K562 (cell line): ENCODE measurements around the gene DVL3. TPM values are rescaled to one million over a fixed set of nuclear protein-coding genes. Genes with fewer than 3 reads are reported as not detected.

Experiments used
- HMGN3 ChIP-seq: IDR thresholded peaks from 2 replicates; pipeline ENCODE4 v1.6.1; 2011; ENCODE audit warnings: borderline replicate concordance, low read depth, mild to moderate bottlenecking, mixed read lengths, low read length; ENCODE audit not compliant: insufficient read length; ENCODE audit errors: extremely low read depth
- KHSRP ChIP-seq: fragments of 450-650 bp; IDR thresholded peaks from 2 replicates; pipeline ENCODE4 v1.6.1; 2017
- MAFG ChIP-seq: fragments of 450-650 bp; conservative IDR thresholded peaks from 2 replicates; pipeline ENCODE4 v1.6.1; 2016; ENCODE audit warnings: missing genetic modification characterization, missing compliant biosample characterization
- MAFK ChIP-seq: IDR thresholded peaks from 2 replicates; pipeline ENCODE4 v1.6.1; 2011; ENCODE audit warnings: low read length, improper control_type of control experiment
- MED1 ChIP-seq: sonication (generic); formaldehyde crosslinking; IDR thresholded peaks from 2 replicates; pipeline ENCODE4 v1.8.1; 2023; ENCODE audit warnings: missing genetic modification reagents, borderline replicate concordance
- MEF2D ChIP-seq: conservative IDR thresholded peaks from 2 replicates; pipeline ENCODE4 v1.6.1; 2016; ENCODE audit warnings: low read depth, missing genetic modification characterization, missing compliant biosample characterization
- NONO ChIP-seq, 2 experiments: fragments of 200-400 bp in 1 of 2; fragments of 450-650 bp in 1 of 2; formaldehyde crosslinking in 1 of 2; IDR thresholded peaks; 2 replicates each; pipeline ENCODE4 v1.6.1; 2017; ENCODE audit warnings: low read depth in 2 of 2, mild to moderate bottlenecking in 2 of 2, moderate library complexity in 2 of 2, low read length in 1 of 2
- NR4A1 ChIP-seq, 2 experiments: fragments of 250-450 bp in 1 of 2; fragments of 450-650 bp in 1 of 2; sonication (Bioruptor Pico) in 1 of 2; IDR thresholded peaks; 2 replicates each; pipeline versions ENCODE4 v1.4.0 to v1.6.1; 2016 to 2020; ENCODE audit warnings: mild to moderate bottlenecking in 2 of 2, missing compliant biosample characterization in 1 of 2, missing genetic modification characterization in 1 of 2, moderate library complexity in 1 of 2
- POLR2H ChIP-seq: IDR thresholded peaks from 2 replicates; pipeline ENCODE4 v1.6.1; 2016; ENCODE audit warnings: missing genetic modification characterization, low read depth, mild to moderate bottlenecking, control low read depth, missing compliant biosample characterization, moderate library complexity
- TBP ChIP-seq: optimal IDR thresholded peaks from 2 replicates; pipeline ENCODE3; 2011; ENCODE audit warnings: low read depth, low read length, improper control_type of control experiment
- THRAP3 ChIP-seq: fragments of 450-650 bp; IDR thresholded peaks from 2 replicates; pipeline ENCODE4 v1.6.1; 2016; ENCODE audit warnings: mild to moderate bottlenecking, inconsistent platforms, borderline replicate concordance
- ZNF121 ChIP-seq: sonication (generic); formaldehyde crosslinking; conservative IDR thresholded peaks from 2 replicates; pipeline ENCODE4 v1.8.0; 2022; ENCODE audit warnings: missing genetic modification reagents
- ZNF134 ChIP-seq: fragments of 250-450 bp; sonication (Bioruptor Pico); conservative IDR thresholded peaks from 2 replicates; pipeline ENCODE4 v1.4.0; 2020
- ZNF444 ChIP-seq: fragments of 250-450 bp; sonication (Bioruptor Pico); IDR thresholded peaks from 2 replicates; pipeline ENCODE4 v1.4.0; 2020; ENCODE audit warnings: mild to moderate bottlenecking, moderate library complexity
- ZSCAN32 ChIP-seq: fragments of 450-650 bp; formaldehyde crosslinking; IDR thresholded peaks from 2 replicates; pipeline ENCODE4 v1.4.0; 2020; ENCODE audit warnings: mild to moderate bottlenecking, moderate library complexity
- polyA plus RNA-seq, 8 experiments: library from polyadenylated mRNA; depleted of rRNA in 4 of 8; stranded (reverse) in 5 of 8; unstranded in 3 of 8; fragments of >200 nt; fragmentation: Nextera tagmentation in 2 of 8; fragmentation: Illumina TruSeq in 1 of 8; extraction: Ambion mirVana in 2 of 8; extraction: Trizol in 1 of 8; gene quantifications; 2 replicates each; pipeline versions ENCODE4 v1.2.1 to v1.2.3, GENCODE V29; 2011 to 2014; ENCODE audit warnings: inconsistent platforms in 1 of 8, missing spikeins in 1 of 8
- total RNA-seq, 7 experiments: library from RNA; depleted of rRNA in 6 of 7; stranded (reverse); fragments of >200 nt in 6 of 7; fragmentation: Illumina TruSeq in 2 of 7; extraction: Trizol in 2 of 7; gene quantifications; 2 replicates each; pipeline versions ENCODE4 v1.2.1 to v1.2.3, GENCODE V29; 2011 to 2021; ENCODE audit warnings: low replicate concordance in 1 of 7
- TF ChIP-seq, protein P1 (sequence below): fragments of 250-450 bp; sonication (Bioruptor Pico); IDR thresholded peaks from 2 replicates; pipeline ENCODE4 v1.5.0; 2022; ENCODE audit warnings: mild to moderate bottlenecking
- TF ChIP-seq, protein P2 (sequence below): sonication (generic); formaldehyde crosslinking; IDR thresholded peaks from 2 replicates; pipeline ENCODE4 v1.8.0; 2023; ENCODE audit warnings: missing genetic modification reagents, mild to moderate bottlenecking, borderline replicate concordance
- TF ChIP-seq, protein P3 (sequence below), 3 experiments: fragments of 200-800 bp in 1 of 3; fragments of 250-450 bp in 1 of 3; fragments of 450-650 bp in 1 of 3; sonication (Bioruptor Pico) in 1 of 3; sonication (Bioruptor generic) in 1 of 3; formaldehyde crosslinking in 1 of 3; IDR thresholded peaks; 2 replicates each; pipeline versions ENCODE4 v1.6.1 to v1.8.0; 2016 to 2022; ENCODE audit warnings: mild to moderate bottlenecking in 2 of 3, missing genetic modification characterization in 2 of 3, missing compliant biosample characterization in 1 of 3, moderate library complexity in 1 of 3

The DVL3 gene
- total and polyA plus RNA-seq, 9 of the 15 experiments (the other 6 are each of a cell fraction or from before 2014, with no cell fraction given): 3.1 to 57.9 (median 20.1) TPM

DNA sequence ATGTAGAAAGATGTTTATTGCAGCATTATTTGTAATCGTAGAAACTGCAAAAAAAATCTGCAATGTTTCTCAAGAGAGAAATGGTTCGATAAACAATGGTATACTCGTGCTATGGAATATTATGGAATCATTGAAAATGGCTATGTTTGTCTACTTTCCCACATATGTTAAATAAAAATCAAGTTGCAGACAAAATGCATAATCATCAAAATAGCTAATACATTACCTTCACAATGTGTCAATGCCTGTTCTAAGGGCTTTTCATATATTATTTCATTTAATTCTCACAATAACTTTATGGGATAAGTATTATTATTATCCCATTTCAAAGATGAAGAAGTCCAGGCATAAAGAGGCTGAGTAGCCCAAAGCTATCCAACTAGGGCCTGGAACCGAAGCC, 22.2 kb upstream of the DVL3 start (continued):
- TF ChIP-seq NR4A1 (CRISPR knock-in tag; IDR thresholded peaks at IDR 0.05): no peak
- no peak for TF ChIP-seq NR4A1 (tag; IDR thresholded peaks at IDR 0.05)
- TF ChIP-seq, protein P1, sequence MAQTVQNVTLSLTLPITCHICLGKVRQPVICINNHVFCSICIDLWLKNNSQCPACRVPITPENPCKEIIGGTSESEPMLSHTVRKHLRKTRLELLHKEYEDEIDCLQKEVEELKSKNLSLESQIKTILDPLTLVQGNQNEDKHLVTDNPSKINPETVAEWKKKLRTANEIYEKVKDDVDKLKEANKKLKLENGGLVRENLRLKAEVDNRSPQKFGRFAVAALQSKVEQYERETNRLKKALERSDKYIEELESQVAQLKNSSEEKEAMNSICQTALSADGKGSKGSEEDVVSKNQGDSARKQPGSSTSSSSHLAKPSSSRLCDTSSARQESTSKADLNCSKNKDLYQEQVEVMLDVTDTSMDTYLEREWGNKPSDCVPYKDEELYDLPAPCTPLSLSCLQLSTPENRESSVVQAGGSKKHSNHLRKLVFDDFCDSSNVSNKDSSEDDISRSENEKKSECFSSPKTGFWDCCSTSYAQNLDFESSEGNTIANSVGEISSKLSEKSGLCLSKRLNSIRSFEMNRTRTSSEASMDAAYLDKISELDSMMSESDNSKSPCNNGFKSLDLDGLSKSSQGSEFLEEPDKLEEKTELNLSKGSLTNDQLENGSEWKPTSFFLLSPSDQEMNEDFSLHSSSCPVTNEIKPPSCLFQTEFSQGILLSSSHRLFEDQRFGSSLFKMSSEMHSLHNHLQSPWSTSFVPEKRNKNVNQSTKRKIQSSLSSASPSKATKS (CRISPR knock-in tag): no peak
- TF ChIP-seq TBP: no peak
- TF ChIP-seq HMGN3: no peak
- no peak for TF ChIP-seq MED1
- no peak for TF ChIP-seq KHSRP
- TF ChIP-seq, protein P2, sequence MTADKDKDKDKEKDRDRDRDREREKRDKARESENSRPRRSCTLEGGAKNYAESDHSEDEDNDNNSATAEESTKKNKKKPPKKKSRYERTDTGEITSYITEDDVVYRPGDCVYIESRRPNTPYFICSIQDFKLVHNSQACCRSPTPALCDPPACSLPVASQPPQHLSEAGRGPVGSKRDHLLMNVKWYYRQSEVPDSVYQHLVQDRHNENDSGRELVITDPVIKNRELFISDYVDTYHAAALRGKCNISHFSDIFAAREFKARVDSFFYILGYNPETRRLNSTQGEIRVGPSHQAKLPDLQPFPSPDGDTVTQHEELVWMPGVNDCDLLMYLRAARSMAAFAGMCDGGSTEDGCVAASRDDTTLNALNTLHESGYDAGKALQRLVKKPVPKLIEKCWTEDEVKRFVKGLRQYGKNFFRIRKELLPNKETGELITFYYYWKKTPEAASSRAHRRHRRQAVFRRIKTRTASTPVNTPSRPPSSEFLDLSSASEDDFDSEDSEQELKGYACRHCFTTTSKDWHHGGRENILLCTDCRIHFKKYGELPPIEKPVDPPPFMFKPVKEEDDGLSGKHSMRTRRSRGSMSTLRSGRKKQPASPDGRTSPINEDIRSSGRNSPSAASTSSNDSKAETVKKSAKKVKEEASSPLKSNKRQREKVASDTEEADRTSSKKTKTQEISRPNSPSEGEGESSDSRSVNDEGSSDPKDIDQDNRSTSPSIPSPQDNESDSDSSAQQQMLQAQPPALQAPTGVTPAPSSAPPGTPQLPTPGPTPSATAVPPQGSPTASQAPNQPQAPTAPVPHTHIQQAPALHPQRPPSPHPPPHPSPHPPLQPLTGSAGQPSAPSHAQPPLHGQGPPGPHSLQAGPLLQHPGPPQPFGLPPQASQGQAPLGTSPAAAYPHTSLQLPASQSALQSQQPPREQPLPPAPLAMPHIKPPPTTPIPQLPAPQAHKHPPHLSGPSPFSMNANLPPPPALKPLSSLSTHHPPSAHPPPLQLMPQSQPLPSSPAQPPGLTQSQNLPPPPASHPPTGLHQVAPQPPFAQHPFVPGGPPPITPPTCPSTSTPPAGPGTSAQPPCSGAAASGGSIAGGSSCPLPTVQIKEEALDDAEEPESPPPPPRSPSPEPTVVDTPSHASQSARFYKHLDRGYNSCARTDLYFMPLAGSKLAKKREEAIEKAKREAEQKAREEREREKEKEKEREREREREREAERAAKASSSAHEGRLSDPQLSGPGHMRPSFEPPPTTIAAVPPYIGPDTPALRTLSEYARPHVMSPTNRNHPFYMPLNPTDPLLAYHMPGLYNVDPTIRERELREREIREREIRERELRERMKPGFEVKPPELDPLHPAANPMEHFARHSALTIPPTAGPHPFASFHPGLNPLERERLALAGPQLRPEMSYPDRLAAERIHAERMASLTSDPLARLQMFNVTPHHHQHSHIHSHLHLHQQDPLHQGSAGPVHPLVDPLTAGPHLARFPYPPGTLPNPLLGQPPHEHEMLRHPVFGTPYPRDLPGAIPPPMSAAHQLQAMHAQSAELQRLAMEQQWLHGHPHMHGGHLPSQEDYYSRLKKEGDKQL (CRISPR knock-in tag): no peak
- TF ChIP-seq MEF2D (tag): no peak
- no peak for TF ChIP-seq POLR2H (tag)
- no peak for TF ChIP-seq THRAP3
- TF ChIP-seq ZSCAN32 (CRISPR knock-in tag): no peak
- TF ChIP-seq MAFG (tag): peak; percentile 58
- TF ChIP-seq ZNF134 (CRISPR knock-in tag): no peak
- TF ChIP-seq NONO (IDR thresholded peaks at IDR 0.05; ENCODE audit: low read depth in 2 of 2, low read length in 1 of 2): no peak
- no peak for TF ChIP-seq ZNF121 (CRISPR knock-in tag)
- TF ChIP-seq ZNF444 (CRISPR knock-in tag): no peak
- TF ChIP-seq, protein P3, sequence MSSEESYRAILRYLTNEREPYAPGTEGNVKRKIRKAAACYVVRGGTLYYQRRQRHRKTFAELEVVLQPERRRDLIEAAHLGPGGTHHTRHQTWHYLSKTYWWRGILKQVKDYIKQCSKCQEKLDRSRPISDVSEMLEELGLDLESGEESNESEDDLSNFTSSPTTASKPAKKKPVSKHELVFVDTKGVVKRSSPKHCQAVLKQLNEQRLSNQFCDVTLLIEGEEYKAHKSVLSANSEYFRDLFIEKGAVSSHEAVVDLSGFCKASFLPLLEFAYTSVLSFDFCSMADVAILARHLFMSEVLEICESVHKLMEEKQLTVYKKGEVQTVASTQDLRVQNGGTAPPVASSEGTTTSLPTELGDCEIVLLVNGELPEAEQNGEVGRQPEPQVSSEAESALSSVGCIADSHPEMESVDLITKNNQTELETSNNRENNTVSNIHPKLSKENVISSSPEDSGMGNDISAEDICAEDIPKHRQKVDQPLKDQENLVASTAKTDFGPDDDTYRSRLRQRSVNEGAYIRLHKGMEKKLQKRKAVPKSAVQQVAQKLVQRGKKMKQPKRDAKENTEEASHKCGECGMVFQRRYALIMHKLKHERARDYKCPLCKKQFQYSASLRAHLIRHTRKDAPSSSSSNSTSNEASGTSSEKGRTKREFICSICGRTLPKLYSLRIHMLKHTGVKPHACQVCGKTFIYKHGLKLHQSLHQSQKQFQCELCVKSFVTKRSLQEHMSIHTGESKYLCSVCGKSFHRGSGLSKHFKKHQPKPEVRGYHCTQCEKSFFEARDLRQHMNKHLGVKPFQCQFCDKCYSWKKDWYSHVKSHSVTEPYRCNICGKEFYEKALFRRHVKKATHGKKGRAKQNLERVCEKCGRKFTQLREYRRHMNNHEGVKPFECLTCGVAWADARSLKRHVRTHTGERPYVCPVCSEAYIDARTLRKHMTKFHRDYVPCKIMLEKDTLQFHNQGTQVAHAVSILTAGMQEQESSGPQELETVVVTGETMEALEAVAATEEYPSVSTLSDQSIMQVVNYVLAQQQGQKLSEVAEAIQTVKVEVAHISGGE (CRISPR knock-in tag; IDR thresholded peaks at IDR 0.05): no peak
- TF ChIP-seq MAFK: peak; percentile 68; the same call in 1 of the 2 replicates
